Iris pigment epithelial cell (primary cell): ENCODE measurements around the gene ULBP1.
A peak's percentile ranks its signal among the peaks of the same experiment; 100 is the strongest.
"Not testable (repeated sequence)": the region's sequence is repeated elsewhere in the genome, so short reads cannot be mapped to it uniquely, and the experiment has no call there.

Experiments
- DNase-seq: peaks from one replicate; pipeline ENCODE4 v3.0.0-alpha.2; 2011; ENCODE audit warnings: low read depth

ULBP1 gene

GRCh38 chr6:149953390-149953789 is 10.4 kb upstream of the ULBP1 start:
- DNase-seq, result not testable (repeated sequence)

- not testable (repeated sequence) for DNase-seq
Observed at GRCh38 chr6:149953934-149954327, 9.8 kb upstream of the ULBP1 start.

- DNase-seq, result not testable (repeated sequence)
Observed at GRCh38 chr6:149954328-149954983, 9.3 kb upstream of the ULBP1 start.

GRCh38 chr6:149954984-149955653 is 8.6 kb upstream of the ULBP1 start:
- not testable (repeated sequence) for DNase-seq

GRCh38 chr6:149955654-149956317 is 8.0 kb upstream of the ULBP1 start:
- not testable (repeated sequence) for DNase-seq

GRCh38 chr6:149958124-149958523 is 5.6 kb upstream of the ULBP1 start:
- DNase-seq, result not testable (repeated sequence)

GRCh38 chr6:149959806-149960205 is 3.9 kb upstream of the ULBP1 start:
- DNase-seq, result not testable (repeated sequence)

GRCh38 chr6:149960488-149960887 is 3.3 kb upstream of the ULBP1 start:
- DNase-seq, result no peak

GRCh38 chr6:149961728-149962425 is 1.9 kb upstream of the ULBP1 start:
- no peak for DNase-seq

GRCh38 chr6:149962461-149963211 is 1.1 kb upstream of the ULBP1 start:
- DNase-seq, result peak; percentile 45

GRCh38 chr6:149963212-149963461 is 606 bp upstream of the ULBP1 start:
- no peak for DNase-seq

- peak; percentile 76 for DNase-seq
Observed at GRCh38 chr6:149964308-149965193, 808 bp downstream of the ULBP1 start.

- no peak for DNase-seq
Observed at GRCh38 chr6:149965194-149966020, 1.7 kb downstream of the ULBP1 start.

- not testable (repeated sequence) for DNase-seq
Observed at GRCh38 chr6:149966319-149966718, 2.6 kb downstream of the ULBP1 start.

- no peak for DNase-seq
Observed at GRCh38 chr6:149967591-149967990, 3.8 kb downstream of the ULBP1 start.

- not testable (repeated sequence) for DNase-seq
Observed at GRCh38 chr6:149967999-149968398, 4.3 kb downstream of the ULBP1 start.

GRCh38 chr6:149968909-149969308 is 5.2 kb downstream of the ULBP1 start:
- not testable (repeated sequence) for DNase-seq

- no peak for DNase-seq
Observed at GRCh38 chr6:149969635-149970034, 5.9 kb downstream of the ULBP1 start.

GRCh38 chr6:149974394-149974793 is 10.7 kb downstream of the ULBP1 start:
- DNase-seq, result not testable (repeated sequence)

GRCh38 chr6:149974825-149975224 is 11.1 kb downstream of the ULBP1 start:
- no peak for DNase-seq
